Measurements from ENCODE around the gene ANKMY1. TPM values are rescaled to one million over a fixed set of nuclear protein-coding genes. Genes with fewer than 3 reads are reported as not detected.

Gene ANKMY1
- total and polyA plus RNA-seq, 2 of the 13 experiments (the other 11 are each of a cell fraction or from before 2014, with no cell fraction given): 11.7 to 18.8 TPM

DNA sequence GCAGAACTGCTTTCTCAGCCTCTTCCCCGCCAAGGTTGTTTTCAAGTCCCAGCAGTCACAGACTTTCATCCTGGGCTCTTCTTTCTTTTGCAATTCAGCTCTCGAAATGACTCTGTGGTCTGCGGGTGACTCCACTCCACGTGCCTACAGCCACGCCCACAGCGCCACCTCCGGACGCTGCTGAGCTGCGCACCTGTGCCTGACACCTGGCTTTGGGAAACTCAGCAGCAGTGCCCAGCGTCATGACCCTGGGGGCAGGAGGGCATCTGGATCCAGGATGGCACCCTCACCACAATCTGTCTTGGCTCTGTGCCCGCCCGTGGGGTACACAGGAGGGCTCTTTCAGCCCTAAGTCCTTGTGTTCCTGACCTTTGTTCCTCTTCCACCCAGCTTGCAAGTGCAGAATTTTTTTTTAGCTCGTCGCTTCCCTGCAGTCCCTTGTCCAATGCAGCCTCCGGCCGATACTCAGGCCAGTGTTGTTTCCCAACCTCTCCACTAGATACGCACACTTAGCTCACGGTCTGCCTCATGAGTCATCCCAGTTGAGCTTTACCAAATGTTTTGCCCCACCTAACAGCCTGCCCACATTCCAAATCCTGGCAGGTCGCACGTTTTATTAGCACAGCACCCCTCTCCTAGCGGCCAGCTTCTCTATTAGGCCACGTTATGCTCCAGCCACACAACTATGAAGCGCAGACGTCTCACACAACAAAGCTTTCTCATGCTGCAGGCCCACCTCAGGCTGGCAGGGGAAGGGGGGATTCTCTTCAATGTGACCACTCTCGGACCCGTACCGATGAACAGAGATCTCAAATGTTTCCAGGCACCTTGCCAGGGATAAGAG is 22.2 kb upstream of the ANKMY1 start (continued):
- TF ChIP-seq ZNF142 (CRISPR knock-in tag; IDR thresholded peaks at IDR 0.05): peak; percentile 42; the same call in 1 of the 2 replicates
- no peak for TF ChIP-seq TP53 (CRISPR knock-in tag; conservative IDR thresholded peaks at IDR 0.05)
- TF ChIP-seq ZNF280B (CRISPR knock-in tag; IDR thresholded peaks at IDR 0.05; ENCODE audit: borderline replicate concordance): peak; percentile 80; the same call in 1 of the 2 replicates
- TF ChIP-seq BCLAF1 (IDR thresholded peaks at IDR 0.05): no peak
- TF ChIP-seq HDAC2 (CRISPR knock-in tag; IDR thresholded peaks at IDR 0.05): peak; percentile 81
- peak; percentile 56 for TF ChIP-seq REPIN1 (CRISPR knock-in tag; IDR thresholded peaks at IDR 0.05; ENCODE audit: borderline replicate concordance, low read depth)
- TF ChIP-seq ATF1 (CRISPR knock-in tag; IDR thresholded peaks at IDR 0.05): no peak
- peak; percentile 84 for TF ChIP-seq PAXIP1 (CRISPR knock-in tag; conservative IDR thresholded peaks at IDR 0.05)
- peak; percentile 55; the same call in 1 of the 2 replicates for TF ChIP-seq ISL2 (CRISPR knock-in tag; IDR thresholded peaks at IDR 0.05)
- peak; percentile 40; the same call in 1 of the 2 replicates for TF ChIP-seq USF2 (IDR thresholded peaks at IDR 0.05; ENCODE audit: low read depth, low read length)
- TF ChIP-seq USF2 (CRISPR knock-in tag; IDR thresholded peaks at IDR 0.05; ENCODE audit: borderline replicate concordance): 0 out of 2 replicates have a peak, but pooled peaks have one; percentile 35

Measured in HepG2 (cell line).